GM12878 (cell line): ENCODE results near the gene HOXD9. TPM values are rescaled to one million over a fixed set of nuclear protein-coding genes. Genes with fewer than 3 reads are reported as not detected.

Experiments used
- ATAC-seq: fragments of 200-7000 bp; cut with Tn5 transposase; 3 replicates; pipeline ENCODE4 v1.9.1; 2020; ENCODE audit warnings: mild to moderate bottlenecking, moderate library complexity
- BruUV-seq: library from RNA; stranded (reverse); fragments of 400-500 nt; replicated peaks from 2 replicates; lab custom pipeline; 2021; lab: Mats Ljungman, UMichigan
- CTCF ChIA-PET: fragments of 300-600 bp; sonication (Branson Sonifier 250); formaldehyde crosslinking; extraction: SDS; loops from one replicate; lab custom pipeline; 2021; ENCODE audit warnings: inconsistent platforms; lab: Yijun Ruan, JAX
- POLR2A ChIA-PET: fragments of 350-600 bp; formaldehyde crosslinking; extraction: SDS; loops from one replicate; lab custom pipeline; 2021; ENCODE audit warnings: inconsistent platforms; lab: Charles Lee
- RAD21 ChIA-PET: fragments of 300-600 bp; sonication (Branson Sonifier 250); formaldehyde crosslinking; loops from one replicate; lab custom pipeline; 2023; ENCODE audit warnings: antibody characterized with exemption; ENCODE audit not compliant: unreplicated experiment; lab: Charles Lee
- SMC1A ChIA-PET: fragments of 300-600 bp; sonication (Branson Sonifier 250); formaldehyde crosslinking; loops from one replicate; lab custom pipeline; 2023; ENCODE audit not compliant: unreplicated experiment, uncharacterized antibody; lab: Charles Lee
- DNase-seq: peaks from one replicate; pipeline ENCODE4 v3.0.0-alpha.2; 2011; ENCODE audit warnings: low read depth, low spot score
- FAIRE-seq: peaks from 3 replicates; lab custom pipeline; 2011; peaks lifted over from hg19 to GRCh38; lab: Jason Lieb, UNC
- H2AFZ ChIP-seq: 2 replicates; pipeline ENCODE4 v1.6.0; 2011; ENCODE audit warnings: low read depth, low read length, control low read depth; ENCODE audit not compliant: control insufficient read depth
- H3K27ac ChIP-seq: 2 replicates; pipeline ENCODE4 v1.5.1; 2011; ENCODE audit warnings: control low read depth; ENCODE audit not compliant: control insufficient read depth, insufficient read depth
- H3K27me3 ChIP-seq, 2 experiments: replicated peaks in 1 of 2; 2 replicates each; pipeline versions ENCODE4 v1.6.0 to v1.6.1; 2011; ENCODE audit warnings: low read length in 1 of 2; ENCODE audit not compliant: control insufficient read depth in 2 of 2, insufficient read depth in 2 of 2
- H3K36me3 ChIP-seq, 2 experiments: 2 replicates each; pipeline ENCODE4 v1.5.1; 2011; ENCODE audit warnings: low read length in 1 of 2; ENCODE audit not compliant: control insufficient read depth in 2 of 2, insufficient read depth in 2 of 2
- H3K4me1 ChIP-seq: 2 replicates; pipeline ENCODE4 v1.6.1; 2011; ENCODE audit warnings: mild to moderate bottlenecking, low read length, moderate library complexity, mixed read lengths; ENCODE audit not compliant: control insufficient read depth, insufficient read depth
- H3K4me2 ChIP-seq: 2 replicates; pipeline ENCODE4 v1.6.0; 2011; ENCODE audit warnings: control low read depth; ENCODE audit not compliant: control insufficient read depth, insufficient read depth
- H3K4me3 ChIP-seq: fragments of 200-600 bp; sonication (generic); 2 replicates; pipeline ENCODE4 v1.5.1; 2016
- H3K79me2 ChIP-seq: 2 replicates; pipeline ENCODE4 v1.6.0; 2011; ENCODE audit warnings: low read length; ENCODE audit not compliant: control insufficient read depth, insufficient read depth
- H3K9ac ChIP-seq: 2 replicates; pipeline ENCODE4 v1.8.0; 2011; ENCODE audit warnings: low read length, control low read depth, mixed read lengths; ENCODE audit not compliant: control insufficient read depth, insufficient read depth
- H3K9me3 ChIP-seq: replicated peaks from 3 replicates; pipeline ENCODE4 v1.5.1; 2011; ENCODE audit warnings: mild to moderate bottlenecking, low read length; ENCODE audit not compliant: control insufficient read depth, insufficient read depth
- H4K20me1 ChIP-seq: 2 replicates; pipeline ENCODE4 v1.6.0; 2011; ENCODE audit not compliant: control insufficient read depth, insufficient read depth
- CBFB ChIP-seq: IDR thresholded peaks from 2 replicates; pipeline ENCODE4 v1.6.1; 2016; ENCODE audit warnings: antibody characterized with exemption, low read depth
- CUX1 ChIP-seq: IDR thresholded peaks from 2 replicates; pipeline ENCODE4 v1.6.1; 2012; ENCODE audit warnings: improper control_type of control experiment, low read depth, low read length; ENCODE audit not compliant: insufficient replicate concordance
- NFYA ChIP-seq: IDR thresholded peaks from 2 replicates; pipeline ENCODE4 v1.6.1; 2011; ENCODE audit warnings: low read depth, mild to moderate bottlenecking, low read length, improper control_type of control experiment, borderline replicate concordance
- TCF7 ChIP-seq: IDR thresholded peaks from 2 replicates; pipeline ENCODE4 v1.6.1; 2014; ENCODE audit warnings: antibody characterized with exemption, borderline replicate concordance
- WGBS: methylation state at CpG from one replicate; pipeline ENCODE4 v1.1.6; 2016; ENCODE audit warnings: low lambda C conversion rate; ENCODE audit not compliant: insufficient replicate concordance, insufficient coverage; ENCODE audit errors: missing lambda C conversion rate; 5-methylcytosine and 5-hydroxymethylcytosine counted together
- in situ Hi-C: fragments of 300-500 bp; cut with MboI; formaldehyde crosslinking; loops from 9 replicates; pipeline ENCODE4 v1.14.3; 2018; ENCODE audit warnings: mixed read lengths
- intact Hi-C: fragments of 100-400 bp; cut with micrococcal nuclease; formaldehyde crosslinking; loops from one replicate; pipeline ENCODE4 v1.14.2; 2022; ENCODE audit not compliant: unreplicated experiment
- microRNA counts: library from miRNA; unstranded; fragments of <30 nt; microRNA quantifications from one replicate; lab custom pipeline; 2016
- microRNA-seq: library from miRNA; unstranded; fragments of <30 nt; microRNA quantifications from one replicate; pipeline ENCODE4, GENCODE V29; 2018
- polyA plus RNA-seq, 11 experiments: library from polyadenylated mRNA; depleted of rRNA in 4 of 11; unstranded in 6 of 11; stranded (reverse) in 5 of 11; fragments of >200 nt; fragmentation: Nextera tagmentation in 4 of 11; fragmentation: Illumina TruSeq in 1 of 11; extraction: Ambion mirVana in 4 of 11; extraction: Trizol in 1 of 11; gene quantifications; 1 replicate in 1 of 11; 2 replicates in 10 of 11; pipeline versions ENCODE4 v1.2.1 to v1.2.3, GENCODE V29; 2011 to 2016; ENCODE audit warnings: inconsistent platforms in 2 of 11, missing spikeins in 2 of 11, low read depth in 1 of 11
- small RNA-seq: library from RNA; depleted of rRNA; stranded (forward); fragments of <200 nt; gene quantifications from one replicate; pipeline ENCODE3, GENCODE V24; 2014
- total RNA-seq, 4 experiments: library from RNA; depleted of rRNA in 3 of 4; stranded (reverse); fragments of >200 nt in 3 of 4; fragmentation: Illumina TruSeq in 1 of 4; extraction: Trizol in 1 of 4; gene quantifications; 2 replicates each; pipeline versions ENCODE4 v1.2.1 to v1.2.3, GENCODE V29; 2013 to 2021

HOXD9 gene
- total and polyA plus RNA-seq, 10 of the 15 experiments (the other 5 are each of a cell fraction or from before 2014, with no cell fraction given) = not detected

- TF ChIP-seq NFYA (no peak), TCF7 (no peak)
Measured at GRCh38 chr2:176173567-176174381, 51.3 kb downstream of the HOXD9 start (continued).

- H3K27me3 ChIP-seq = peaks cover 7 to 36% of the 10 kb centered on the region in 2 experiments
- no peak overlapping the region for H3K9ac ChIP-seq
- 13% methylated on average over 14 of the region's 14 CpGs for WGBS
- ChIA-PET RAD21 (interaction anchor here (1.0 kb wide), 1 partner anchor 280 kb away, joined by 3 read pairs; no protein-coding TSS in a partner anchor), SMC1A (interaction anchor here (1.1 kb wide), 1 partner anchor 14 kb away, joined by 5 read pairs; no protein-coding TSS in a partner anchor), CTCF (interaction anchor here (1.3 kb wide), 1 partner anchor 280 kb away, joined by 4 read pairs; no protein-coding TSS in a partner anchor)
- FAIRE-seq (no peak), DNase-seq (no peak)
- no TSS peak for BruUV-seq
- H3K36me3 ChIP-seq = no peaks in the 10 kb centered on the region; a peak in 1 of 4 replicates
- no peak overlapping the region for H3K4me2 ChIP-seq
- H3K79me2 ChIP-seq = no peaks in the 10 kb centered on the region
- H3K27ac ChIP-seq = no peak overlapping the region
- no peak for TF ChIP-seq CBFB
- TF ChIP-seq CUX1 = no peak
- TF ChIP-seq, all 136 proteins: peak for 0
- Histone ChIP-seq H4K20me1 (no peaks in the 10 kb centered on the region), H2AFZ (no peak overlapping the region), H3K4me3 (no peak overlapping the region), H3K9me3 (no peaks in the 10 kb centered on the region; the same call in 2 of the 3 replicates), H3K4me1 (no peaks in the 10 kb centered on the region)
- POLR2A ChIA-PET = interaction anchor here (0.5 kb wide), 1 partner anchor 20 kb away, joined by 3 read pairs; no protein-coding TSS in a partner anchor
- no peak for ATAC-seq
- in situ Hi-C loops (no loop called here), intact Hi-C loops (no loop called here)
Measured at GRCh38 chr2:176174382-176174823, 51.9 kb downstream of the HOXD9 start.

MicroRNAs within 50 kb of the gene (microRNA counts, 767-probe panel; counts per million panel counts)
- 784 counts per million, percentile 18 among the panel's probes with 10 or more counts for microRNA hsa-miR-10b-5p (lab: Ali Mortazavi, UCI)

Small RNAs within 50 kb of the gene (microRNA-seq; reads per million reads assigned to microRNA genes)
- gene MIR10B = 592 reads per million, percentile 85 among the genes with 10 or more reads in this experiment

Small RNAs within 50 kb of the gene (small RNA-seq; reads per million reads assigned to genes)
- 35.7 reads per million, percentile 98 among the genes with 10 or more reads in this experiment for gene MIR10B

Other genes starting within 250 kb of the HOXD9 start
Only the 7 nearest of the 11 such genes appear.
- gene HOXD13, start 30.0 kb upstream of the HOXD9 start, total RNA-seq (2014; rRNA removed) = not detected in 2 replicates
- not detected in 2 replicates for gene HOXD13, start 30.0 kb upstream of the HOXD9 start, total RNA-seq (2014; rRNA removed; fragmentation: Illumina TruSeq; extraction: Trizol)
- not detected in 2 replicates for gene HOXD13, start 30.0 kb upstream of the HOXD9 start, total RNA-seq (2021)
- not detected in 2 replicates for gene HOXD13, start 30.0 kb upstream of the HOXD9 start, polyA plus RNA-seq (2011; rRNA removed)
- not detected in 2 replicates for gene HOXD13, start 30.0 kb upstream of the HOXD9 start, polyA plus RNA-seq (2014; fragmentation: Illumina TruSeq; extraction: Trizol)
- not detected for gene HOXD13, start 30.0 kb upstream of the HOXD9 start, polyA plus RNA-seq (2014; fragmentation: Nextera tagmentation; extraction: Ambion mirVana)
- not detected in 2 replicates for gene HOXD13, start 30.0 kb upstream of the HOXD9 start, polyA plus RNA-seq (2014; rRNA removed)
- gene HOXD13, start 30.0 kb upstream of the HOXD9 start, polyA plus RNA-seq (2016; fragmentation: Nextera tagmentation; extraction: Ambion mirVana) = not detected
- gene HOXD12, start 22.9 kb upstream of the HOXD9 start, total RNA-seq (2014; rRNA removed) = not detected in 2 replicates
- not detected in 2 replicates for gene HOXD12, start 22.9 kb upstream of the HOXD9 start, total RNA-seq (2014; rRNA removed; fragmentation: Illumina TruSeq; extraction: Trizol)
- gene HOXD12, start 22.9 kb upstream of the HOXD9 start, total RNA-seq (2021) = not detected in 2 replicates
- not detected in 2 replicates for gene HOXD12, start 22.9 kb upstream of the HOXD9 start, polyA plus RNA-seq (2011; rRNA removed)
- gene HOXD12, start 22.9 kb upstream of the HOXD9 start, polyA plus RNA-seq (2014; fragmentation: Illumina TruSeq; extraction: Trizol) = not detected in 2 replicates
- not detected for gene HOXD12, start 22.9 kb upstream of the HOXD9 start, polyA plus RNA-seq (2014; fragmentation: Nextera tagmentation; extraction: Ambion mirVana)
- not detected in 2 replicates for gene HOXD12, start 22.9 kb upstream of the HOXD9 start, polyA plus RNA-seq (2014; rRNA removed)
- gene HOXD12, start 22.9 kb upstream of the HOXD9 start, polyA plus RNA-seq (2016; fragmentation: Nextera tagmentation; extraction: Ambion mirVana) = not detected
- not detected in 2 replicates for gene HOXD11, start 15.4 kb upstream of the HOXD9 start, total RNA-seq (2014; rRNA removed)
- gene HOXD11, start 15.4 kb upstream of the HOXD9 start, total RNA-seq (2014; rRNA removed; fragmentation: Illumina TruSeq; extraction: Trizol) = not detected in 2 replicates
- gene HOXD11, start 15.4 kb upstream of the HOXD9 start, total RNA-seq (2021) = not detected in 2 replicates
- gene HOXD11, start 15.4 kb upstream of the HOXD9 start, polyA plus RNA-seq (2011; rRNA removed) = not detected in 2 replicates
- gene HOXD11, start 15.4 kb upstream of the HOXD9 start, polyA plus RNA-seq (2014; fragmentation: Illumina TruSeq; extraction: Trizol) = not detected in 2 replicates
- not detected for gene HOXD11, start 15.4 kb upstream of the HOXD9 start, polyA plus RNA-seq (2014; fragmentation: Nextera tagmentation; extraction: Ambion mirVana)
- gene HOXD11, start 15.4 kb upstream of the HOXD9 start, polyA plus RNA-seq (2014; rRNA removed) = not detected in 2 replicates
- not detected for gene HOXD11, start 15.4 kb upstream of the HOXD9 start, polyA plus RNA-seq (2016; fragmentation: Nextera tagmentation; extraction: Ambion mirVana)
- not detected in 2 replicates for gene HOXD10, start 5.9 kb upstream of the HOXD9 start, total RNA-seq (2014; rRNA removed)
- gene HOXD10, start 5.9 kb upstream of the HOXD9 start, total RNA-seq (2014; rRNA removed; fragmentation: Illumina TruSeq; extraction: Trizol) = not detected in 2 replicates
- gene HOXD10, start 5.9 kb upstream of the HOXD9 start, total RNA-seq (2021) = not detected in 2 replicates
- not detected in 2 replicates for gene HOXD10, start 5.9 kb upstream of the HOXD9 start, polyA plus RNA-seq (2011; rRNA removed)
- not detected in 2 replicates for gene HOXD10, start 5.9 kb upstream of the HOXD9 start, polyA plus RNA-seq (2014; fragmentation: Illumina TruSeq; extraction: Trizol)
- not detected for gene HOXD10, start 5.9 kb upstream of the HOXD9 start, polyA plus RNA-seq (2014; fragmentation: Nextera tagmentation; extraction: Ambion mirVana)
- gene HOXD10, start 5.9 kb upstream of the HOXD9 start, polyA plus RNA-seq (2014; rRNA removed) = not detected in 2 replicates
- gene HOXD10, start 5.9 kb upstream of the HOXD9 start, polyA plus RNA-seq (2016; fragmentation: Nextera tagmentation; extraction: Ambion mirVana) = not detected
- not detected in 2 replicates for gene HOXD8, start 7.0 kb downstream of the HOXD9 start, total RNA-seq (2014; rRNA removed)
- gene HOXD8, start 7.0 kb downstream of the HOXD9 start, total RNA-seq (2014; rRNA removed; fragmentation: Illumina TruSeq; extraction: Trizol) = not detected in 2 replicates
- not detected in 2 replicates for gene HOXD8, start 7.0 kb downstream of the HOXD9 start, total RNA-seq (2021)
- not detected in 2 replicates for gene HOXD8, start 7.0 kb downstream of the HOXD9 start, polyA plus RNA-seq (2011; rRNA removed)
- not detected in 2 replicates for gene HOXD8, start 7.0 kb downstream of the HOXD9 start, polyA plus RNA-seq (2014; fragmentation: Illumina TruSeq; extraction: Trizol)
- not detected for gene HOXD8, start 7.0 kb downstream of the HOXD9 start, polyA plus RNA-seq (2014; fragmentation: Nextera tagmentation; extraction: Ambion mirVana)
- gene HOXD8, start 7.0 kb downstream of the HOXD9 start, polyA plus RNA-seq (2014; rRNA removed) = not detected in 2 replicates
- not detected for gene HOXD8, start 7.0 kb downstream of the HOXD9 start, polyA plus RNA-seq (2016; fragmentation: Nextera tagmentation; extraction: Ambion mirVana)
- not detected in 2 replicates for gene HOXD4, start 28.8 kb downstream of the HOXD9 start, total RNA-seq (2014; rRNA removed)
- gene HOXD4, start 28.8 kb downstream of the HOXD9 start, total RNA-seq (2014; rRNA removed; fragmentation: Illumina TruSeq; extraction: Trizol) = not detected in 2 replicates
- gene HOXD4, start 28.8 kb downstream of the HOXD9 start, total RNA-seq (2021) = not detected in 2 replicates
- gene HOXD4, start 28.8 kb downstream of the HOXD9 start, polyA plus RNA-seq (2011; rRNA removed) = 0.07 and 0.13 TPM in 2 replicates
- not detected in 2 replicates for gene HOXD4, start 28.8 kb downstream of the HOXD9 start, polyA plus RNA-seq (2014; fragmentation: Illumina TruSeq; extraction: Trizol)
- gene HOXD4, start 28.8 kb downstream of the HOXD9 start, polyA plus RNA-seq (2014; fragmentation: Nextera tagmentation; extraction: Ambion mirVana) = not detected
- gene HOXD4, start 28.8 kb downstream of the HOXD9 start, polyA plus RNA-seq (2014; rRNA removed) = not detected in 2 replicates
- gene HOXD4, start 28.8 kb downstream of the HOXD9 start, polyA plus RNA-seq (2016; fragmentation: Nextera tagmentation; extraction: Ambion mirVana) = not detected
- not detected in 2 replicates for gene HOXD3, start 34.6 kb downstream of the HOXD9 start, total RNA-seq (2014; rRNA removed)
- not detected in 2 replicates for gene HOXD3, start 34.6 kb downstream of the HOXD9 start, total RNA-seq (2014; rRNA removed; fragmentation: Illumina TruSeq; extraction: Trizol)
- gene HOXD3, start 34.6 kb downstream of the HOXD9 start, total RNA-seq (2021) = not detected in 2 replicates
- gene HOXD3, start 34.6 kb downstream of the HOXD9 start, polyA plus RNA-seq (2011; rRNA removed) = not detected in 2 replicates
- gene HOXD3, start 34.6 kb downstream of the HOXD9 start, polyA plus RNA-seq (2014; fragmentation: Illumina TruSeq; extraction: Trizol) = not detected in 2 replicates
- not detected for gene HOXD3, start 34.6 kb downstream of the HOXD9 start, polyA plus RNA-seq (2014; fragmentation: Nextera tagmentation; extraction: Ambion mirVana)
- not detected in 2 replicates for gene HOXD3, start 34.6 kb downstream of the HOXD9 start, polyA plus RNA-seq (2014; rRNA removed)
- not detected for gene HOXD3, start 34.6 kb downstream of the HOXD9 start, polyA plus RNA-seq (2016; fragmentation: Nextera tagmentation; extraction: Ambion mirVana)